Left ventricle myocardium inferior (tissue), 1 donor: ENCODE data around the gene C1QTNF5. TPM values are rescaled to one million over a fixed set of nuclear protein-coding genes. Genes with fewer than 3 reads are reported as not detected.
A peak's percentile ranks its signal among the peaks of the same experiment; 100 is the strongest.

Source experiments
- DNase-seq: peaks from one replicate; pipeline ENCODE4 v3.0.0-alpha.2; 2020
- H3K27ac ChIP-seq: fragments of 200-600 bp; replicated peaks from 2 replicates; pipeline ENCODE4 v1.8.0; 2021
- H3K27me3 ChIP-seq: fragments of 200-600 bp; 2 replicates; pipeline ENCODE4 v1.8.0; 2021; ENCODE audit warnings: low read depth
- H3K36me3 ChIP-seq: fragments of 200-600 bp; 2 replicates; pipeline ENCODE4 v1.8.0; 2021
- H3K4me1 ChIP-seq: fragments of 200-600 bp; 2 replicates; pipeline ENCODE4 v1.8.0; 2021
- H3K4me3 ChIP-seq: fragments of 200-600 bp; 2 replicates; pipeline ENCODE4 v1.8.0; 2021; ENCODE audit warnings: mild to moderate bottlenecking, moderate library complexity
- H3K9me3 ChIP-seq: fragments of 200-600 bp; replicated peaks from 2 replicates; pipeline ENCODE4 v1.8.0; 2021
- CTCF ChIP-seq: fragments of 200-600 bp; IDR thresholded peaks from 2 replicates; pipeline ENCODE4 v1.8.0; 2021; ENCODE audit warnings: antibody characterized with exemption, mild to moderate bottlenecking, borderline replicate concordance
- intact Hi-C: fragments of 100-400 bp; cut with micrococcal nuclease; formaldehyde crosslinking; loops from one replicate; pipeline ENCODE4 v1.11.0; 2022
- total RNA-seq: library from RNA; stranded (reverse); fragmentation: NEBNext Ultra II Directional; extraction: Animal tissue kit (Norgen Biotek cat#: 25700); gene quantifications from one replicate; pipeline ENCODE4 v1.2.1, GENCODE V29; 2021
- donor health status: DM: no; HTN: yes; CAD: no; lungs with severe emphysema.

Gene C1QTNF5
- total RNA-seq, 1 donor from 2014 or later: 14.4 TPM

GRCh38 chr11:119343726-119344125 lies 3.0 kb upstream of the C1QTNF5 start:
- no peak for TF ChIP-seq CTCF
- no peak for DNase-seq
- no peaks in the 10 kb centered on the region for H3K36me3 ChIP-seq
- no peak overlapping the region for H3K4me3 ChIP-seq
- peaks cover 41% of the 10 kb centered on the region for H3K4me1 ChIP-seq
- H3K27ac ChIP-seq: no peak overlapping the region
- intact Hi-C loops: no loop called here
- no peaks in the 10 kb centered on the region for H3K9me3 ChIP-seq
- no peaks in the 10 kb centered on the region for H3K27me3 ChIP-seq

DNA sequence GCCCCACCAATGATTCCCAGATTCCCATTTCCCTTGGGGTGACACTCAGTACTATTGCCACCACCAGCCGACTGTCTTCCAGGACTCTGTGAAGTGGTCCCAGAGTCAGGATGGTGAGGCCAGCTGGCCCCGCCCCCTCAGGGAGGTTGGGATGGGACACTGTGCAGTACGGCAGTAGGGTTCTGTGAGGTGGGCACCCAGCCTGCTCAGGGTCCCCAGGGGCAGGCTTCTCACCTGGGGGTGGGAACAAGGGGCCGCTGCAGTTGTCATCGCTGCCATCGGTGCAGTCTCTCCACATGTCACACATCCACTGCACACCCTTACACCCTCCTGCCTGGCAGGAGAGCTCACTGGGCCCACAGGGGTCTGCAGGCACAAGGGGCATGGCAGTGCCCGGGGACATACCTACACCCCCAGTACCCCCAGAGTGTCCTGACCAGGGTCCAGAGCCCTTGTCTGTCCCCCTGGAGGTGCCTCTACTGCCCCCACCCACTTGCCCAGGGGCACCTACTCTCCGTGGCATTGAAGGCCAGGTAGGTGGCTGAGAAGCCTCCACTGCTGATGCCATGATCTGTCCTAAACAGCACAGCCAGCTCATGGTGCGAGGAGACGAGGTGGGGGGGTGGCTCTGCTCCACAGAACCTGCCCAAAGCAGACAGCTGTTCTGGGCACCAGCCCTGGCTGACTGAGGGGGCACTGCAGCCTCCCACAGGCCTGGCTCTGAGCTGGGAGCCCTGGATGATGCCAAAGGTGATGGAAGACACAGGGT lies 1.9 kb upstream of the C1QTNF5 start:
- Histone ChIP-seq H3K9me3 (no peaks in the 10 kb centered on the region), H3K27me3 (no peaks in the 10 kb centered on the region), H3K27ac (no peak overlapping the region), H3K4me1 (peaks cover 52% of the 10 kb centered on the region), H3K36me3 (no peaks in the 10 kb centered on the region), H3K4me3 (no peak overlapping the region)
- intact Hi-C loops: no loop called here
- TF ChIP-seq CTCF: no peak
- no peak for DNase-seq

GRCh38 chr11:119342023-119342300 lies 1.3 kb upstream of the C1QTNF5 start:
- Histone ChIP-seq H3K36me3 (peaks cover under 1% of the 10 kb centered on the region), H3K27ac (no peak overlapping the region), H3K4me1 (peaks cover 54% of the 10 kb centered on the region), H3K27me3 (no peaks in the 10 kb centered on the region), H3K9me3 (no peaks in the 10 kb centered on the region), H3K4me3 (no peak overlapping the region)
- intact Hi-C loops: no loop called here
- DNase-seq: no peak
- TF ChIP-seq CTCF: no peak

GRCh38 chr11:119341222-119342022 lies 739 bp upstream of the C1QTNF5 start:
- intact Hi-C loops: no loop called here
- Histone ChIP-seq H3K4me1 (peaks cover 59% of the 10 kb centered on the region), H3K9me3 (no peaks in the 10 kb centered on the region), H3K36me3 (peaks cover 5% of the 10 kb centered on the region), H3K27ac (peak overlapping the region; percentile 95), H3K27me3 (no peaks in the 10 kb centered on the region), H3K4me3 (peak overlapping the region; percentile 77)
- no peak for TF ChIP-seq CTCF
- DNase-seq: no peak

GRCh38 chr11:119339589-119340334 lies 921 bp downstream of the C1QTNF5 start:
- H3K9me3 ChIP-seq: no peaks in the 10 kb centered on the region
- peaks cover 5% of the 10 kb centered on the region for H3K36me3 ChIP-seq
- H3K27ac ChIP-seq: peak overlapping the region; percentile 95
- peak; percentile 96 for TF ChIP-seq CTCF
- peak overlapping the region; percentile 77 for H3K4me3 ChIP-seq
- peaks cover 76% of the 10 kb centered on the region for H3K4me1 ChIP-seq
- peak; percentile 81 for DNase-seq
- H3K27me3 ChIP-seq: no peaks in the 10 kb centered on the region
- intact Hi-C loops: no loop called here
